Thoracic aorta (tissue), 2 donors: ENCODE measurements around the gene SCAND1. TPM values are rescaled to one million over a fixed set of nuclear protein-coding genes. Genes with fewer than 3 reads are reported as not detected.

Source experiments
- ATAC-seq: fragments of 150-250 bp; one replicate; pipeline ENCODE4 v1.8.0; 2017; ENCODE audit warnings: low read depth; ENCODE audit not compliant: insufficient number of reproducible peaks, low FRiP score
- DNase-seq: peaks from one replicate; pipeline ENCODE4 v3.0.0-alpha.2; 2020; ENCODE audit warnings: low spot score
- H3K27ac ChIP-seq, 2 donors: fragments of 200-600 bp; sonication (generic); 1 replicate in 1 of 2; 2 replicates in 1 of 2; pipeline ENCODE4 v1.5.1; 2016; ENCODE audit warnings: mild to moderate bottlenecking in 2 of 2, moderate library complexity in 2 of 2
- H3K27me3 ChIP-seq: fragments of 200-600 bp; sonication (generic); replicated peaks from 2 replicates; pipeline ENCODE4 v1.6.0; 2016; ENCODE audit warnings: mild to moderate bottlenecking; ENCODE audit not compliant: insufficient read depth
- H3K36me3 ChIP-seq: fragments of 200-600 bp; sonication (generic); one replicate; pipeline ENCODE4 v1.5.1; 2016
- H3K4me1 ChIP-seq, 2 donors: fragments of 200-600 bp; sonication (generic); 1 replicate in 1 of 2; 2 replicates in 1 of 2; pipeline versions ENCODE4 v1.5.1 to v1.6.0; 2016; ENCODE audit warnings: low read depth in 2 of 2, mild to moderate bottlenecking in 1 of 2; ENCODE audit not compliant: control insufficient read depth in 1 of 2
- H3K4me3 ChIP-seq: fragments of 200-600 bp; sonication (generic); 2 replicates; pipeline ENCODE4 v1.5.1; 2016; ENCODE audit warnings: mild to moderate bottlenecking
- H3K9me3 ChIP-seq: fragments of 200-600 bp; sonication (generic); 2 replicates; pipeline ENCODE4 v1.5.1; 2016
- CTCF ChIP-seq: fragments of 200-600 bp; sonication (generic); IDR thresholded peaks from one replicate; pipeline ENCODE4 v1.5.1; 2019; ENCODE audit warnings: antibody characterized with exemption
- total RNA-seq, 2 donors: library from RNA; depleted of rRNA; stranded (reverse); fragments of >200 nt; gene quantifications; one replicate each; pipeline versions ENCODE4 v1.1.0 to v1.2.3, GENCODE V29; 2016

The SCAND1 gene
- total RNA-seq, 2 donors from 2014 or later: 42.3 to 87.2 TPM

GRCh38 chr20:35950093-35950492, 4.2 kb downstream of the SCAND1 start:
- H3K4me3 ChIP-seq: no peak overlapping the region
- no peaks in the 10 kb centered on the region for H3K9me3 ChIP-seq
- no peaks in the 10 kb centered on the region for H3K27me3 ChIP-seq
- DNase-seq (no peak), ATAC-seq (no peak)
- TF ChIP-seq CTCF: no peak
- peaks cover 4% of the 10 kb centered on the region for H3K36me3 ChIP-seq
- peaks cover 14 to 39% of the 10 kb centered on the region in 2 donors for H3K4me1 ChIP-seq
- no peak overlapping the region for H3K27ac ChIP-seq

- no peak for TF ChIP-seq CTCF
- ATAC-seq: no peak
- peaks cover 9% of the 10 kb centered on the region for H3K36me3 ChIP-seq
- peak; percentile 14 for DNase-seq
- peak overlapping the region in 1 of 2 donors; percentile 75 for H3K27ac ChIP-seq
- no peak overlapping the region for H3K4me3 ChIP-seq
- no peaks in the 10 kb centered on the region for H3K9me3 ChIP-seq
- no peaks in the 10 kb centered on the region for H3K27me3 ChIP-seq
- H3K4me1 ChIP-seq: peaks cover 10 to 33% of the 10 kb centered on the region in 2 donors
These were observed 6.4 kb downstream of the SCAND1 start for GRCh38 chr20:35947907-35948306.

- Histone ChIP-seq H3K4me1 (peaks cover 6 to 29% of the 10 kb centered on the region in 2 donors), H3K27ac (peak overlapping the region in 1 of 2 donors; percentile 65), H3K27me3 (no peaks in the 10 kb centered on the region), H3K36me3 (peaks cover 9% of the 10 kb centered on the region), H3K9me3 (no peaks in the 10 kb centered on the region), H3K4me3 (no peak overlapping the region)
- TF ChIP-seq CTCF: no peak
- ATAC-seq: no peak
- no peak for DNase-seq
These were observed 6.8 kb downstream of the SCAND1 start for GRCh38 chr20:35947489-35947888.

GRCh38 chr20:35942243-35942642, 12.1 kb downstream of the SCAND1 start:
- no peak for ATAC-seq
- Histone ChIP-seq H3K4me1 (peaks cover 0 to 7% of the 10 kb centered on the region in 2 donors), H3K4me3 (no peak overlapping the region), H3K27me3 (no peaks in the 10 kb centered on the region), H3K27ac (no peak overlapping the region), H3K36me3 (peaks cover 25% of the 10 kb centered on the region), H3K9me3 (no peaks in the 10 kb centered on the region)
- no peak for TF ChIP-seq CTCF
- DNase-seq: no peak

GRCh38 chr20:35941620-35942019, 12.7 kb downstream of the SCAND1 start:
- Histone ChIP-seq H3K27ac (no peak overlapping the region), H3K9me3 (no peaks in the 10 kb centered on the region), H3K4me1 (peaks cover 0 to 4% of the 10 kb centered on the region in 2 donors), H3K27me3 (no peaks in the 10 kb centered on the region), H3K36me3 (peaks cover 25% of the 10 kb centered on the region), H3K4me3 (no peak overlapping the region)
- ATAC-seq (no peak), DNase-seq (no peak)
- no peak for TF ChIP-seq CTCF
